Stimulated activated CD8-positive, alpha-beta memory T cell treated with anti-CD3 and anti-CD28 coated beads, Interleukin-4, amount 100 ng/mL, for 24 hours (primary cell): ENCODE measurements around the gene SHISA9.

Experiments
- DNase-seq: peaks from one replicate; pipeline ENCODE4 v3.0.0-alpha.2; 2020; ENCODE audit warnings: low read depth

The SHISA9 gene

GRCh38 chr16:13120557-13120956, 219.2 kb downstream of the SHISA9 start:
- DNase-seq: no peak

DNA sequence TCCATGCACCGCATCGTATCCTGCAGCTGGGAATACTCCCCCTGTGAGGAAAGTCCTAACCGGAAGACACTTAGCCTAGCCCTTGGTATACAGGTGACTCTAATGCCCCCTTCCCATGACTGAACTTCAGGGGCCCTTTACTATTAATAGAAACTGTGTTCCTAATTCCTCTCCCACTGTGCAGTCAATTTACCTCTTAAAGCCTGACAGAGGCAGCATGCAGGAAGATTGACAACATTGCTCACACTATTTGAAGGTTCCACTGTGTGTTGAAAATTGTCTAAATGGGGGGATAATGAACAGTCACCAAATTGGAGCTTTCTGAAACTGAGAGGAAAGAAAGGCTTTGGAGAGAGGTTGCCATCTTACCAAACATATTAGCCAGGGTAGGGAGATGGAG, 222.6 kb downstream of the SHISA9 start:
- no peak for DNase-seq

DNA sequence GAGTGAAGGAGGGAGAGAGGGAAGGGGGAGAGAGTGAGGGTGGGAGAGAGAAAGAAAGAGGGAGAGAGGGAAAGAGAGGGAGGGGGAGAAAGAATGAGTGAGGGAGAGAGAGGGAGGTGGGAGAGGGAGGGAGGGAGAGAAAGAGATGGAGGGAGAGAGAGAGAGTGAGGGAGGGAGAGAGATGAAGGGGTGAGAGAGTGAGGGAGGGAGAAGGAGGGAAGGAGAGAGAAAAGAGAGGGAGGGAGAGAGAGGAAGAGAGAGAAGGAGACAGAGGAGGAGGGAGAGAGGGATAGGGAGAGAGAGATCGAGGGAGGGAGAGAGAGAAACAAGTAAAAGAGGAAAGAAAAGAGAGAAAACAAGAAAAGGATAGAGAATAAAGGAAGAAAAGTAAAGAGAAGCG, 225.7 kb downstream of the SHISA9 start:
- DNase-seq: no peak

DNA sequence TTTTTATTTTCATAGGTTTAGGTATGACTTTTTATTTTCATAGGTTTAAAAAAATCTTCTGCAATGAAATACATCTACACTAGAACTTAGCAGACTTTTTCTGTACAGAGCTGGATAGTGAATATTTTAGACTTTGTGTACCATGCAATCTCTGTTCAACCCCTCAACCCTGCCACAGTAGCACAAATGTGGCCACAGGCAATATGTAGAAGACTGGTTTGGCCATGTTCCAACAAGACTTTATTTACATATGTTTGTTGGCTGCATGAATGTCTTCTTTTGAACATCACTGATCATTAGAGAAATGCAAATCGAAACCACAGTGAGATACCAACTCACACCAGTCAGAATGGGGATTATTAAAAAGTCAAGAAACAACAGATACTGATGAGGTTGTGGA, 229.2 kb downstream of the SHISA9 start:
- no peak for DNase-seq

- no peak for DNase-seq
Observed at GRCh38 chr16:13134836-13135235, 233.4 kb downstream of the SHISA9 start.

GRCh38 chr16:13136901-13137300, 235.5 kb downstream of the SHISA9 start:
- DNase-seq: no peak

- DNase-seq: no peak
Observed at GRCh38 chr16:13138528-13138927, 237.1 kb downstream of the SHISA9 start.

GRCh38 chr16:13139661-13140241, 238.4 kb downstream of the SHISA9 start:
- DNase-seq: no peak

GRCh38 chr16:13143551-13143950, 242.2 kb downstream of the SHISA9 start:
- DNase-seq: no peak

GRCh38 chr16:13146829-13147228, 245.4 kb downstream of the SHISA9 start:
- no peak for DNase-seq

GRCh38 chr16:13148294-13148693, 246.9 kb downstream of the SHISA9 start:
- no peak for DNase-seq

GRCh38 chr16:13148836-13149235, 247.4 kb downstream of the SHISA9 start:
- DNase-seq: no peak

GRCh38 chr16:13150181-13150885, 248.9 kb downstream of the SHISA9 start:
- no peak for DNase-seq

- no peak for DNase-seq
Observed at GRCh38 chr16:13153696-13154095, 252.3 kb downstream of the SHISA9 start.

DNA sequence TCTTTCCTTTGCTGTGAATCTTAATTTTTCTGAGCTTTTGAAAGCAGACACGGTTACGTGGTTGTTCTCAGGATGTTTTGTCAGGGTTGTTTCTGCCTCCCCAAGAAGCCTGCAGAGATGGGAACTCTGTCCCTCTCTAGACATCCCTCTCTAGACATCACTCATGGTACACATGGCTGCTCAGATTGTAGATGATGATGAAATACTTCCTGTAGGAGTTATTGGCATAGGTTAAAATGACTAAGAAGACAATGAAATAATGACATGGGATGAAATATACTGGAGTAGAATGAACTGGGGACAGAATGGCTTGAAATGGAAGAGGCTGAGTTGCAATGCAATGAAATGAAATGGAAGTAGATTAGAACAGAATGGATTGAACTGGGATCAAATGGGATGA, 253.4 kb downstream of the SHISA9 start:
- no peak for DNase-seq

GRCh38 chr16:13155377-13155776, 254.0 kb downstream of the SHISA9 start:
- DNase-seq: no peak

GRCh38 chr16:13155780-13156179, 254.4 kb downstream of the SHISA9 start:
- DNase-seq: no peak

DNA sequence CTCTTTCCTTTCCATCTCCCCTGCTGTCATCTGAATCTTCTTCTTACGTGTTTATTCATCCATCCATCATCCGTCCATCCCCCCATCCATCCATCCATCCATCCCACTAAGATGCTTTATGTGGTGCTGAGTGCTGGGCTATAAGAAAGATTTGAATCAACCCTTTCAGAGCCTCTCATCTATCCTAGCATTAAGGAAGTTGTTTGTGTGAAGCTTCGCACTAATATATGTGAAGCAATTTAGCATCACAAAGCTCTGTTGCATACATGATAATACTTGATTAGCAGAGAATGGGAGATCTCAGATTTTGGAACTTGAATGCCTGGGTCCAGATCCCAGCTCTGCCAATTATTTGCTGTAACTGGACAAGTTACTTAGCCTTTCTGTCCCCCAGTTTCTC, 255.7 kb downstream of the SHISA9 start:
- no peak for DNase-seq

DNA sequence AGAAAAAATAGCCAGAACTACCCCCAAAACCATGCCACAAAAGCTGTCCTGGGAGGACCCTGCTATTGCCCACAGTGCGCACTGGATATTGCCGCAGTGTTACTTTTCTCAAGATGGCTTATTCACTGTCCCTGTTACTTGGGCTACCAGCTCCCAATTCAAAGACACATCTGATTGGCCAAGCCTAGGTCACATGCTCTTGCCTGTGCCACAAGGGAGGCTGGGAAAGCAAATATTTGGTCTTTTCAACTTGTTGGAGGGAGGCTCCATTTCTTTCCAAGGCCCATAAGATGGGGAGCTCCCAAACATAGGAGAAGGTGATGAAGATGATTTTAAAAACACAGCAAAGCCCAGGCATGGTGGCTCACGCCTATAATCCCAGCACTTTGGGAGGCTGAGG, 257.0 kb downstream of the SHISA9 start:
- DNase-seq: no peak

DNA sequence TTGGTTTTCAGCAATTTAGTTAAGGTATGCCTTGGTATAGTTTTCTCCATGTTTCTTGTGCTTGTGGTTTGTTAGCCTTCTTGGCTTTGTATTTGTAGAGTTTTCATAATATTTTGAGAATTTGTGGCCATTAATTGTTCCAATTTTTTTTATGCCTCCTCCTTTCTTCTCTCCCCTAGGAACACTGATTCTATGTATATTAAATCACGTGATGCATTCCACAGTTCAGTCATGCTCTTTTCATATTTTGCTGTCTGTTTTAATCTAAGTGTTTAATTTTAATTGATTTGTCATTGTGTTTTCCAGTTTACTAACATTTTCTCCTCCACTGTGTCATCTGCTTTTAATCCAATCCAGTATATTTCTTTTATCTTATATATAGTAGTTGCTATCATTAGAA, 263.6 kb downstream of the SHISA9 start:
- no peak for DNase-seq

GRCh38 chr16:13168091-13168572, 266.7 kb downstream of the SHISA9 start:
- DNase-seq: no peak

DNA sequence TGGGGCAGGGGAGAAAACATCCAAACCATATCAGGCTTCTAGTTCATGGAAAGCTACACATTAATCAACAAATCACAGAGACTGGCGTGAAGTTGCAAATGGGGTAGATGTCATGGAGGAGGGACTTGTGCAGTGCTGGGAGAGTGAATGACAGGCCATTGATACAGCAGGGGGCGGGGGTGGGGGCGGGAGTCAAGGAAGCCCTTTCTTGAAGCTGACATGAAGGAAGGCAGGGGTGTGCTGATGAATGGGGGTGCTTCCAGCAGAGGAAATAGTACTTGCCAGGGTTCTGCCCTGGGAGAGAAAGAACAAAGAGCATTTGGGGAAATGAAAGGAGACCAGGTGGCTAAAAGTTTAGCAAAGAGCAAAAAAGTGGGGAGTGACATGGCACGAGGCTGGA, 269.9 kb downstream of the SHISA9 start:
- DNase-seq: no peak

DNA sequence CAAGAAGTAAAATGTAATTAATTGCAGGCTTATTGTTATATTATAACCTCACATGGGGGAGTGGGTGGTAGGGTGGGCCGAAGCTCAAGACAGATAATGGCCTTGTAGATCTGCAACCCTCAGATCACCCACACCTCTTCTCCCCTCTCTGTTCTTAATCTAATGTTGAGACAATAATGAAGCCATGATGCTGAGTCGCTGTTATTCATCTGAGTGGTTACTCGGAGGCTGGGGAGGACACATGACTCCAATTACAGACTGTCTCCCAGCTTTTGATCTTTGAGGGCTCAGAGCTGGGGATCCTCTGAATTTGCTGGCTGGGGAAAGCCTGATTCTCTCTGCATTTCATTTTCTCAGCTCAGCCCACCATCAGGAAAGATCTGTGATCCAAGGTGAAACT, 275.3 kb downstream of the SHISA9 start:
- no peak for DNase-seq

DNA sequence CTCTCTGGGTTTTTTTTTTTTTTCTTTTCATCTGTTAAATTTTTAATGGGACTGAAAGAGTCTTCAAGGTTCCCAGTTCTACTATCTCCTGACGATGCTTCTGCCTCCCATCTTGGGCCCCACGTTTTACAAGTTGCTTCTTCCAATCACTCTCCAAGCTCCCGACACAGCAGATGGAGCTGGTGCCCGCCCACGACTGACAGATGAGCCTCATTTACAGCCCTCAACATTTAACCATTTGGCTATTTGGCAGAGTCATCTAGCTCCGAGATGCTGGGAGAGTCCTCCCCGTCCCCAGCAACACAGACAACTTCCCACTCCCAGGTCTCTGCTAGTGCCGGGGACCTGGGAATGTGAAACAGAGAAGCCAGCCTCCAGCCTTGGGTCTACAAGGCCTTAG, 276.9 kb downstream of the SHISA9 start:
- no peak for DNase-seq
